H1 (cell line): ENCODE results near the gene PPP4R1. TPM values are rescaled to one million over a fixed set of nuclear protein-coding genes. Genes with fewer than 3 reads are reported as not detected.

ENCODE experiments used
- CTCF ChIA-PET: fragments of 300-600 bp; sonication (Branson Sonifier 250); formaldehyde crosslinking; loops from one replicate; lab custom pipeline; 2021; ENCODE audit not compliant: partially characterized antibody; lab: Charles Lee
- POLR2A ChIA-PET: fragments of 300-600 bp; sonication (Branson Sonifier 250); formaldehyde crosslinking; loops from one replicate; lab custom pipeline; 2021; ENCODE audit warnings: inconsistent platforms; ENCODE audit not compliant: partially characterized antibody; lab: Charles Lee
- DNase-seq, 2 experiments: peaks; one replicate each; pipeline versions ENCODE4 v3.0.0 to v3.0.0-alpha.2; 2010 to 2022; ENCODE audit warnings: low spot score in 2 of 2, low read depth in 1 of 2, mixed read lengths in 1 of 2
- FAIRE-seq: peaks from 2 replicates; lab custom pipeline; 2011; peaks lifted over from hg19 to GRCh38; lab: Jason Lieb, UNC
- H2AFZ ChIP-seq: 2 replicates; pipeline ENCODE4 v1.8.1; 2012; ENCODE audit warnings: low read length, inconsistent platforms
- H2AK5ac ChIP-seq: 2 replicates; pipeline ENCODE4 v1.6.1; 2013; ENCODE audit warnings: low read depth, low read length
- H2BK120ac ChIP-seq: replicated peaks from 2 replicates; pipeline ENCODE3; 2013; ENCODE audit warnings: low read depth, low read length, inconsistent platforms
- H2BK12ac ChIP-seq: 2 replicates; pipeline ENCODE4 v1.6.1; 2013; ENCODE audit warnings: low read depth, low read length
- H2BK15ac ChIP-seq: 2 replicates; pipeline ENCODE4 v1.6.1; 2013; ENCODE audit warnings: low read length
- H2BK20ac ChIP-seq: 2 replicates; pipeline ENCODE4 v1.6.1; 2013; ENCODE audit warnings: low read length
- H2BK5ac ChIP-seq: 2 replicates; pipeline ENCODE4 v1.6.1; 2013; ENCODE audit warnings: low read depth, low read length
- H3K14ac ChIP-seq: 2 replicates; pipeline ENCODE4 v1.6.1; 2013; ENCODE audit warnings: inconsistent platforms; ENCODE audit not compliant: insufficient read length
- H3K18ac ChIP-seq: 2 replicates; pipeline ENCODE4 v1.6.1; 2013; ENCODE audit warnings: low read length; ENCODE audit errors: extremely low read depth
- H3K23ac ChIP-seq: 2 replicates; pipeline ENCODE4 v1.6.1; 2013; ENCODE audit warnings: inconsistent platforms; ENCODE audit not compliant: insufficient read length
- H3K23me2 ChIP-seq: 2 replicates; pipeline ENCODE4 v1.6.1; 2013; ENCODE audit warnings: low read depth, low read length
- H3K27ac ChIP-seq: 2 replicates; pipeline ENCODE4 v1.6.1; 2011; ENCODE audit warnings: low read depth, low read length, inconsistent platforms
- H3K27me3 ChIP-seq, 4 experiments: replicated peaks in 1 of 4; 1 replicate in 1 of 4; 2 replicates in 3 of 4; pipeline versions ENCODE4 v1.6.1 to v1.8.1; 2011 to 2013; ENCODE audit warnings: low read length in 3 of 4, mild to moderate bottlenecking in 3 of 4, inconsistent platforms in 2 of 4, mixed read lengths in 2 of 4, moderate library complexity in 1 of 4; ENCODE audit not compliant: control insufficient read depth in 3 of 4, insufficient read depth in 3 of 4; ENCODE audit errors: extremely low read depth in 1 of 4
- H3K36me3 ChIP-seq, 4 experiments: 2 replicates each; pipeline versions ENCODE4 v1.6.1 to v1.8.1; 2011 to 2013; ENCODE audit warnings: mild to moderate bottlenecking in 4 of 4, low read length in 3 of 4, moderate library complexity in 2 of 4, control low read depth in 1 of 4, inconsistent platforms in 1 of 4; ENCODE audit not compliant: insufficient read depth in 4 of 4, control insufficient read depth in 2 of 4
- H3K4ac ChIP-seq: replicated peaks from 2 replicates; pipeline ENCODE3; 2013; ENCODE audit warnings: low read length, low read depth, mixed read lengths, inconsistent platforms; ENCODE audit not compliant: insufficient read length
- H3K4me1 ChIP-seq, 4 experiments: replicated peaks in 1 of 4; 1 replicate in 1 of 4; 2 replicates in 3 of 4; pipeline versions ENCODE4 v1.6.1 to v1.8.1; 2011 to 2013; ENCODE audit warnings: low read length in 3 of 4, inconsistent platforms in 2 of 4, mixed read lengths in 1 of 4; ENCODE audit not compliant: insufficient read depth in 4 of 4, control insufficient read depth in 3 of 4
- H3K4me2 ChIP-seq, 2 experiments: 2 replicates each; pipeline versions ENCODE4 v1.6.1 to v1.8.1; 2011 to 2013; ENCODE audit warnings: low read depth in 2 of 2, low read length in 2 of 2, control low read depth in 1 of 2, inconsistent platforms in 1 of 2, mild to moderate bottlenecking in 1 of 2; ENCODE audit not compliant: insufficient read depth in 1 of 2
- H3K4me3 ChIP-seq, 4 experiments: fragments of 200-600, 300-600 bp in 1 of 4; sonication (generic), shearing (Covaris generic), sonication (Bioruptor Twin) in 1 of 4; 2 replicates each; pipeline versions ENCODE4 v1.5.1 to v1.8.1; 2011 to 2016; ENCODE audit warnings: low read length in 4 of 4, low read depth in 3 of 4, control low read depth in 2 of 4, inconsistent platforms in 2 of 4, mild to moderate bottlenecking in 2 of 4, mixed read lengths in 1 of 4, moderate library complexity in 1 of 4; ENCODE audit not compliant: insufficient read depth in 2 of 4; ENCODE audit errors: extremely low read depth in 1 of 4
- H3K56ac ChIP-seq: replicated peaks from 2 replicates; pipeline ENCODE3; 2013; ENCODE audit warnings: low read depth, mild to moderate bottlenecking, mixed read lengths, low read length, inconsistent platforms; ENCODE audit not compliant: insufficient read length
- H3K79me1 ChIP-seq: 2 replicates; pipeline ENCODE4 v1.6.1; 2013; ENCODE audit warnings: low read depth, low read length, control low read depth
- H3K79me2 ChIP-seq, 2 experiments: 2 replicates each; pipeline versions ENCODE4 v1.6.1 to v1.8.1; 2012 to 2013; ENCODE audit warnings: low read length in 2 of 2, mild to moderate bottlenecking in 2 of 2, inconsistent platforms in 1 of 2; ENCODE audit not compliant: insufficient read depth in 2 of 2, control insufficient read depth in 1 of 2
- H3K9ac ChIP-seq, 4 experiments: replicated peaks in 1 of 4; 1 replicate in 1 of 4; 2 replicates in 3 of 4; pipeline versions ENCODE4 v1.6.1 to v1.8.1; 2011 to 2013; ENCODE audit warnings: low read depth in 3 of 4, low read length in 3 of 4, control low read depth in 2 of 4, mild to moderate bottlenecking in 2 of 4, moderate library complexity in 2 of 4, inconsistent platforms in 1 of 4; ENCODE audit errors: extremely low read depth in 1 of 4
- H3K9me3 ChIP-seq, 2 experiments: 2 replicates each; pipeline versions ENCODE4 v1.6.1 to v1.8.1; 2012 to 2013; ENCODE audit warnings: mild to moderate bottlenecking in 2 of 2, moderate library complexity in 2 of 2, control low read depth in 1 of 2, inconsistent platforms in 1 of 2, low read depth in 1 of 2, low read length in 1 of 2, mixed read lengths in 1 of 2; ENCODE audit not compliant: insufficient read depth in 2 of 2
- H4K20me1 ChIP-seq, 2 experiments: replicated peaks in 1 of 2; 2 replicates each; pipeline versions ENCODE3 to v1.8.1; 2011 to 2013; ENCODE audit warnings: inconsistent platforms in 2 of 2, low read length in 2 of 2, mild to moderate bottlenecking in 1 of 2; ENCODE audit not compliant: insufficient read depth in 2 of 2, control insufficient read depth in 1 of 2
- H4K5ac ChIP-seq: 2 replicates; pipeline ENCODE4 v1.6.1; 2013; ENCODE audit warnings: low read length, low read depth, mixed read lengths, inconsistent platforms; ENCODE audit not compliant: insufficient read length
- H4K8ac ChIP-seq: 2 replicates; pipeline ENCODE4 v1.8.0; 2013; ENCODE audit warnings: mild to moderate bottlenecking, moderate library complexity, low read length, inconsistent platforms; ENCODE audit not compliant: insufficient read depth; ENCODE audit errors: extremely low read depth
- H4K91ac ChIP-seq: replicated peaks from 2 replicates; pipeline ENCODE3; 2013; ENCODE audit warnings: low read length, mixed read lengths, inconsistent platforms; ENCODE audit not compliant: insufficient read length
- CTBP2 ChIP-seq: IDR thresholded peaks from 2 replicates; pipeline ENCODE4 v1.7.0; 2011; ENCODE audit warnings: borderline replicate concordance, mild to moderate bottlenecking, moderate library complexity, mixed read lengths, low read length; ENCODE audit not compliant: insufficient read depth, insufficient read length
- EZH2 ChIP-seq: fragments of 200-600 bp; sonication (generic); IDR thresholded peaks from 2 replicates; pipeline ENCODE4 v1.7.1; 2012; ENCODE audit warnings: low read depth, mild to moderate bottlenecking, moderate library complexity, low read length, inconsistent platforms; ENCODE audit not compliant: severe bottlenecking
- GABPA ChIP-seq: IDR thresholded peaks from 2 replicates; pipeline ENCODE4 v1.6.1; 2011; ENCODE audit warnings: mild to moderate bottlenecking, low read length, moderate library complexity, borderline replicate concordance; ENCODE audit not compliant: insufficient read depth
- HDAC6 ChIP-seq: IDR thresholded peaks from one replicate; pipeline ENCODE4 v1.7.1; 2012; ENCODE audit warnings: low read depth, mild to moderate bottlenecking, inconsistent platforms, low read length, moderate library complexity
- MAFK ChIP-seq: IDR thresholded peaks from 2 replicates; pipeline ENCODE4 v1.6.1; 2012; ENCODE audit warnings: low read depth, mild to moderate bottlenecking, improper control_type of control experiment, low read length
- NANOG ChIP-seq: IDR thresholded peaks from 2 replicates; pipeline ENCODE4 v1.6.1; 2011; ENCODE audit warnings: low read length, low read depth, mild to moderate bottlenecking, inconsistent platforms; ENCODE audit not compliant: insufficient read depth, poor library complexity, severe bottlenecking
- RAD21 ChIP-seq, 2 experiments: IDR thresholded peaks in 1 of 2; conservative IDR thresholded peaks in 1 of 2; 2 replicates each; pipeline ENCODE4 v1.6.1; 2011; ENCODE audit warnings: low read depth in 2 of 2, low read length in 2 of 2, improper control_type of control experiment in 1 of 2, inconsistent platforms in 1 of 2, mild to moderate bottlenecking in 1 of 2, moderate library complexity in 1 of 2
- RNF2 ChIP-seq: fragments of 200-900, 300-1000 bp; sonication (generic); IDR thresholded peaks from 2 replicates; pipeline ENCODE4 v1.7.1; 2016; ENCODE audit warnings: borderline replicate concordance, low read depth, mild to moderate bottlenecking, antibody characterized with exemption, low read length; ENCODE audit not compliant: poor library complexity, severe bottlenecking; ENCODE audit errors: missing control alignments
- TBP ChIP-seq: IDR thresholded peaks from 2 replicates; pipeline ENCODE4 v1.6.1; 2011; ENCODE audit warnings: low read depth, low read length, improper control_type of control experiment
- TCF12 ChIP-seq: IDR thresholded peaks from 2 replicates; pipeline ENCODE4 v1.6.1; 2011; ENCODE audit warnings: low read depth, mild to moderate bottlenecking, low read length
- YY1 ChIP-seq: IDR thresholded peaks from 2 replicates; pipeline ENCODE4 v1.6.1; 2011; ENCODE audit warnings: low read depth, mild to moderate bottlenecking, low read length
- ZNF274 ChIP-seq: IDR thresholded peaks from 2 replicates; pipeline ENCODE4 v1.7.0; 2012; ENCODE audit warnings: low read length, borderline replicate concordance; ENCODE audit errors: extremely low read depth
- WGBS, 2 experiments: shearing (Covaris generic) in 1 of 2; methylation state at CpG; one replicate each; pipeline versions ENCODE4 v1.1.6 to v1.1.7; 2013 to 2015; ENCODE audit warnings: low lambda C conversion rate in 2 of 2, mixed read lengths in 2 of 2, inconsistent platforms in 1 of 2, low coverage in 1 of 2, missing lambda C conversion rate in 1 of 2; ENCODE audit not compliant: insufficient replicate concordance in 2 of 2, insufficient coverage in 1 of 2, insufficient read length in 1 of 2; ENCODE audit errors: extremely low coverage in 1 of 2, missing lambda C conversion rate in 1 of 2; 5-methylcytosine and 5-hydroxymethylcytosine counted together
- polyA plus RNA-seq, 7 experiments: library from polyadenylated mRNA; depleted of rRNA in 3 of 7; stranded (reverse) in 5 of 7; unstranded in 2 of 7; fragments of >200 nt in 5 of 7; fragments of 200-250 nt in 2 of 7; gene quantifications; 1 replicate in 5 of 7; 2 replicates in 1 of 7; 4 replicates in 1 of 7; pipeline versions ENCODE4 v1.2.1 to v1.2.3, GENCODE V29; 2011 to 2013; ENCODE audit warnings: missing spikeins in 2 of 7, mixed read lengths in 2 of 7
- total RNA-seq: library from RNA; stranded (reverse); fragmentation: NEBNext Ultra II Directional; extraction: Animal tissue kit (Norgen Biotek cat#: 25700); gene quantifications from 2 replicates; pipeline ENCODE4 v1.2.1, GENCODE V29; 2021
- TF ChIP-seq, protein P1 (sequence below): IDR thresholded peaks from 2 replicates; pipeline ENCODE4 v1.6.1; 2012; ENCODE audit warnings: inconsistent platforms

Gene PPP4R1
- total and polyA plus RNA-seq, 2 of the 8 experiments (the other 6 are each of a cell fraction or from before 2014, with no cell fraction given), result 67.4 to 96.1 TPM

GRCh38 chr18:9563331-9563730 lies 51.0 kb downstream of the PPP4R1 start:
- no peak for FAIRE-seq
- WGBS, 2 experiments, result 96% methylated on average over 4 of the region's 4 CpGs; no CpG with 5 or more reads in 1 of the 2 experiments
- no peak overlapping the region for H2BK12ac ChIP-seq
- no peak overlapping the region for H3K56ac ChIP-seq
- CTCF ChIA-PET, result interaction anchor here (0.5 to 5.6 kb wide), 4 partner anchors 12 to 393 kb away, joined by 3 to 42 read pairs (median 3); no protein-coding TSS in a partner anchor
- peaks cover 0 to 1% (median 0%) of the 10 kb centered on the region in 4 experiments; a peak in 1 of 7 replicates for H3K27me3 ChIP-seq
- H2BK20ac ChIP-seq, result no peak overlapping the region
- no peak overlapping the region for H4K91ac ChIP-seq
- H4K20me1 ChIP-seq, result peaks cover 0 to 2% of the 10 kb centered on the region in 2 experiments
- H2BK120ac ChIP-seq, result no peak overlapping the region
- no peaks in the 10 kb centered on the region for H3K23me2 ChIP-seq
- POLR2A ChIA-PET, result interaction anchor here (0.7 kb wide), 1 partner anchor 19 kb away, joined by 3 read pairs; no protein-coding TSS in a partner anchor
- H3K79me1 ChIP-seq, result no peaks in the 10 kb centered on the region
- H2BK15ac ChIP-seq, result no peak overlapping the region
- no peak overlapping the region for H3K23ac ChIP-seq
- H3K36me3 ChIP-seq, result peaks cover 5 to 49% (median 24%) of the 10 kb centered on the region in 4 experiments
- no peak overlapping the region for H3K9ac ChIP-seq
- H2AK5ac ChIP-seq, result no peak overlapping the region
- no peak overlapping the region for H4K5ac ChIP-seq
- no peaks in the 10 kb centered on the region for H3K9me3 ChIP-seq
- no peak for DNase-seq
- H3K79me2 ChIP-seq, result no peaks in the 10 kb centered on the region
- H2AFZ ChIP-seq, result no peak overlapping the region
- H4K8ac ChIP-seq, result no peak overlapping the region
- H2BK5ac ChIP-seq, result no peak overlapping the region
- no peak overlapping the region for H3K14ac ChIP-seq
- H3K4me3 ChIP-seq, result no peak overlapping the region
- no peak overlapping the region for H3K4me2 ChIP-seq
- H3K18ac ChIP-seq, result no peak overlapping the region
- H3K27ac ChIP-seq, result no peak overlapping the region
- H3K4ac ChIP-seq, result no peak overlapping the region
- H3K4me1 ChIP-seq, result no peaks in the 10 kb centered on the region
- TF ChIP-seq CTBP2 (no peak), RNF2 (no peak), ZNF274 (no peak), GABPA (no peak), NANOG (no peak), TBP (no peak), EZH2 (no peak), HDAC6 (no peak), RAD21 (IDR thresholded peaks at IDR 0.05 in 1 of 2, conservative IDR thresholded peaks at IDR 0.05 in 1 of 2; ENCODE audit: low read depth in 2 of 2, low read length in 2 of 2) (no peak), MAFK (no peak), YY1 (no peak), TCF12 (no peak)
- TF ChIP-seq, protein P1, sequence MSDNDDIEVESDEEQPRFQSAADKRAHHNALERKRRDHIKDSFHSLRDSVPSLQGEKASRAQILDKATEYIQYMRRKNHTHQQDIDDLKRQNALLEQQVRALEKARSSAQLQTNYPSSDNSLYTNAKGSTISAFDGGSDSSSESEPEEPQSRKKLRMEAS, result no peak
